K562 (cell line): ENCODE results near the gene PTRH1. TPM values are rescaled to one million over a fixed set of nuclear protein-coding genes. Genes with fewer than 3 reads are reported as not detected.
A peak's percentile ranks its signal among the peaks of the same experiment; 100 is the strongest.

Experiments used
- ARNT ChIP-seq, 2 experiments: fragments of 450-650 bp; IDR thresholded peaks; 2 replicates each; pipeline ENCODE4 v1.6.1; 2016; ENCODE audit warnings: mild to moderate bottlenecking in 1 of 2
- CEBPB ChIP-seq: fragments of 450-650 bp; IDR thresholded peaks from 2 replicates; pipeline ENCODE4 v1.6.1; 2016; ENCODE audit warnings: missing genetic modification characterization, missing compliant biosample characterization
- CHD4 ChIP-seq: fragments of 200-600 bp; sonication (generic); IDR thresholded peaks from 3 replicates; pipeline ENCODE4 v1.6.1; 2012; ENCODE audit warnings: low read depth, mild to moderate bottlenecking, mixed read lengths, low read length, inconsistent platforms; ENCODE audit not compliant: insufficient read depth, insufficient replicate concordance, poor library complexity, severe bottlenecking
- EWSR1 ChIP-seq: fragments of 450-650 bp; IDR thresholded peaks from 2 replicates; pipeline ENCODE4 v1.6.1; 2018; ENCODE audit warnings: borderline replicate concordance, mild to moderate bottlenecking, low read depth, moderate library complexity; ENCODE audit not compliant: partially characterized antibody
- HDAC1 ChIP-seq, 2 experiments: fragments of 450-650 bp; IDR thresholded peaks; 2 replicates each; pipeline ENCODE4 v1.6.1; 2016 to 2017; ENCODE audit warnings: inconsistent platforms in 1 of 2, mild to moderate bottlenecking in 1 of 2, moderate library complexity in 1 of 2
- HDAC8 ChIP-seq: fragments of 450-650 bp; IDR thresholded peaks from 2 replicates; pipeline ENCODE4 v1.6.1; 2016; ENCODE audit warnings: mild to moderate bottlenecking, missing genetic modification characterization, moderate library complexity, missing compliant biosample characterization
- HES1 ChIP-seq: fragments of 450-650 bp; IDR thresholded peaks from 2 replicates; pipeline ENCODE4 v1.6.1; 2016; ENCODE audit warnings: low read depth, mild to moderate bottlenecking, moderate library complexity
- IRF1 ChIP-seq: sonication (generic); formaldehyde crosslinking; IDR thresholded peaks from 2 replicates; pipeline ENCODE4 v1.8.0; 2022; ENCODE audit warnings: missing genetic modification reagents, mild to moderate bottlenecking, borderline replicate concordance
- KLF1 ChIP-seq: fragments of 450-650 bp; IDR thresholded peaks from 2 replicates; pipeline ENCODE4 v1.6.1; 2016; ENCODE audit warnings: missing genetic modification characterization, missing compliant biosample characterization
- MEF2D ChIP-seq: conservative IDR thresholded peaks from 2 replicates; pipeline ENCODE4 v1.6.1; 2016; ENCODE audit warnings: low read depth, missing genetic modification characterization, missing compliant biosample characterization
- MEIS2 ChIP-seq: fragments of 450-650 bp; IDR thresholded peaks from 2 replicates; pipeline ENCODE4 v1.6.1; 2014; ENCODE audit warnings: mild to moderate bottlenecking; ENCODE audit not compliant: partially characterized antibody
- MLLT1 ChIP-seq, 2 experiments: fragments of 450-650 bp; IDR thresholded peaks; 2 replicates each; pipeline ENCODE4 v1.6.1; 2016
- NBN ChIP-seq: fragments of 450-650 bp; IDR thresholded peaks from 2 replicates; pipeline ENCODE4 v1.6.1; 2016; ENCODE audit warnings: low read depth, mild to moderate bottlenecking
- NCOA2 ChIP-seq, 2 experiments: fragments of 450-650 bp; IDR thresholded peaks; 2 replicates each; pipeline ENCODE4 v1.6.1; 2018; ENCODE audit warnings: mild to moderate bottlenecking in 2 of 2, moderate library complexity in 1 of 2; ENCODE audit not compliant: partially characterized antibody in 2 of 2
- PTTG1 ChIP-seq: fragments of 450-650 bp; IDR thresholded peaks from 2 replicates; pipeline ENCODE4 v1.6.1; 2016; ENCODE audit warnings: low read depth, mild to moderate bottlenecking, missing genetic modification characterization, missing compliant biosample characterization
- RBFOX2 ChIP-seq: fragments of 200-400 bp; formaldehyde crosslinking; IDR thresholded peaks from 2 replicates; pipeline ENCODE4 v1.6.1; 2017; ENCODE audit warnings: low read depth, mild to moderate bottlenecking, low read length, moderate library complexity
- SMC3 ChIP-seq: conservative IDR thresholded peaks from 2 replicates; pipeline ENCODE4 v1.6.1; 2011; ENCODE audit warnings: low read depth, low read length, improper control_type of control experiment; ENCODE audit not compliant: insufficient read depth
- ZBTB9 ChIP-seq: fragments of 450-650 bp; formaldehyde crosslinking; IDR thresholded peaks from 2 replicates; pipeline ENCODE4 v1.4.0; 2020; ENCODE audit warnings: mild to moderate bottlenecking, moderate library complexity
- ZNF146 ChIP-seq: IDR thresholded peaks from one replicate; pipeline ENCODE4 v1.6.1; 2018; ENCODE audit warnings: missing compliant biosample characterization; ENCODE audit not compliant: unreplicated experiment
- ZNF175 ChIP-seq: fragments of 200-800 bp; sonication (Bioruptor generic); IDR thresholded peaks from 2 replicates; pipeline ENCODE4 v1.6.1; 2016; ENCODE audit warnings: low read depth, mild to moderate bottlenecking, missing genetic modification characterization, missing compliant biosample characterization
- ZNF395 ChIP-seq: fragments of 200-800 bp; sonication (Bioruptor generic); IDR thresholded peaks from 2 replicates; pipeline ENCODE4 v1.6.1; 2017; ENCODE audit warnings: missing genetic modification characterization, missing compliant biosample characterization
- ZNF77 ChIP-seq: fragments of 250-450 bp; sonication (Bioruptor Pico); IDR thresholded peaks from 2 replicates; pipeline ENCODE4 v1.5.0; 2020
- polyA plus RNA-seq, 8 experiments: library from polyadenylated mRNA; depleted of rRNA in 4 of 8; stranded (reverse) in 5 of 8; unstranded in 3 of 8; fragments of >200 nt; fragmentation: Nextera tagmentation in 2 of 8; fragmentation: Illumina TruSeq in 1 of 8; extraction: Ambion mirVana in 2 of 8; extraction: Trizol in 1 of 8; gene quantifications; 2 replicates each; pipeline versions ENCODE4 v1.2.1 to v1.2.3, GENCODE V29; 2011 to 2014; ENCODE audit warnings: inconsistent platforms in 1 of 8, missing spikeins in 1 of 8
- total RNA-seq, 7 experiments: library from RNA; depleted of rRNA in 6 of 7; stranded (reverse); fragments of >200 nt in 6 of 7; fragmentation: Illumina TruSeq in 2 of 7; extraction: Trizol in 2 of 7; gene quantifications; 2 replicates each; pipeline versions ENCODE4 v1.2.1 to v1.2.3, GENCODE V29; 2011 to 2021; ENCODE audit warnings: low replicate concordance in 1 of 7

Gene PTRH1
- total and polyA plus RNA-seq, 9 of the 15 experiments (the other 6 are each of a cell fraction or from before 2014, with no cell fraction given), result 0.63 to 43.1 (median 5.7) TPM

- TF ChIP-seq EWSR1, result no peak
- TF ChIP-seq ZNF175, result peak; percentile 81
- TF ChIP-seq ZBTB9 (CRISPR knock-in tag), result 0 out of 2 replicates have a peak, but pooled peaks have one; percentile 77
- no peak for TF ChIP-seq MEF2D (tag)
- peak; percentile 61; the same call in 1 of the 2 replicates for TF ChIP-seq NBN
- no peak for TF ChIP-seq CEBPB (tag)
- no peak; the same call in 1 of the 2 replicates for TF ChIP-seq KLF1 (tag)
- no peak for TF ChIP-seq ZNF146 (CRISPR knock-in tag)
- peak; percentile 97 for TF ChIP-seq RBFOX2
- TF ChIP-seq IRF1 (CRISPR knock-in tag), result no peak
- no peak for TF ChIP-seq PTTG1
- peak; percentile 98 for TF ChIP-seq SMC3
- peak in 1 of 2 experiments; percentile 57; a peak in 2 of 4 replicates for TF ChIP-seq HDAC1 (IDR thresholded peaks at IDR 0.05)
- TF ChIP-seq CHD4, result no peak
- TF ChIP-seq MLLT1 (IDR thresholded peaks at IDR 0.05), result 0 out of 4 replicates have a peak, but pooled peaks of 1 of the 2 experiments have one; percentile 11
- TF ChIP-seq ARNT (IDR thresholded peaks at IDR 0.05), result no peak
- no peak for TF ChIP-seq HES1
- no peak for TF ChIP-seq HDAC8 (tag)
- TF ChIP-seq ZNF77, result no peak
- no peak for TF ChIP-seq NCOA2 (IDR thresholded peaks at IDR 0.05; ENCODE audit: partially characterized antibody in 2 of 2)
- peak; percentile 80 for TF ChIP-seq MEIS2
- TF ChIP-seq ZNF395 (CRISPR knock-in tag), result no peak; the same call in 1 of the 2 replicates
These were observed 19.5 kb upstream of the PTRH1 start, which contains the start of gene TOR2A (continued) for GRCh38 chr9:127734747-127735529.
